ENCODE results near the gene DNAH12.
"Not testable (repeated sequence)": the region's sequence is repeated elsewhere in the genome, so short reads cannot be mapped to it uniquely, and the experiment has no call there.

The DNAH12 gene

DNA sequence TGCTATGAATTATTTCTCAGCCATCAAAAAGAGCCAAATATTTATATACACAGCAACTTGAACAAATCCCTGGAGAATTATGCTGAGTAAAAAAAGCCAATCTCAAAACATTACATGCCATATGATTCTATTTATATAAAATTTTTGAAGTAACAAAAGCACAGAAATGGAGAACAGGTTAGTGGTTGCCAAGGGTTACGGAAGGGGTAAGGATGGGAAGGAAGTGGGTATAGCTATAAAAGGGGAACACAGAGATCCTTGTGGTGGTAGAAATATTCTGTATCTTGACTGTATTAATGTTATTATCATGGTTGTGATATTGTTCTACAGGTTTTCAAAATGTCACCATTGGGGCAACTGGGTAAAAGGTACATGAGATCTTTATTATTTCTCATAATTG lies 189.4 kb downstream of the DNAH12 start:
- Histone ChIP-seq H3K4me2 (ENCODE audit: insufficient read depth, low read length, poor library complexity, severe bottlenecking) (no peak overlapping the region), H2BK120ac (ENCODE audit: low read depth, low read length) (no peak overlapping the region), H2BK5ac (ENCODE audit: low read length) (no peak overlapping the region), H3K9me3 (replicated peaks in 1 of 2; ENCODE audit: control insufficient read depth in 2 of 2, insufficient read depth in 1 of 2, low read depth in 1 of 2, low read length in 2 of 2) (no peaks in the 10 kb centered on the region), H3K79me1 (ENCODE audit: low read depth, low read length) (no peaks in the 10 kb centered on the region), H2AFZ (ENCODE audit: low read length) (no peak overlapping the region), H3K36me3 (replicated peaks in 1 of 2; ENCODE audit: control insufficient read depth in 2 of 2, insufficient read depth in 2 of 2, low read length in 2 of 2) (no peaks in the 10 kb centered on the region), H4K8ac (ENCODE audit: low read depth, low read length) (no peak overlapping the region), H2BK15ac (ENCODE audit: low read length) (no peak overlapping the region), H2BK12ac (ENCODE audit: low read length) (no peak overlapping the region), H3K9ac (ENCODE audit: low read depth, low read length, poor library complexity) (no peak overlapping the region), H3K18ac (ENCODE audit: low read length) (no peak overlapping the region), H3K23ac (ENCODE audit: low read depth, low read length, poor library complexity) (no peak overlapping the region), H3K4me1 (ENCODE audit: control insufficient read depth in 2 of 2, insufficient read depth in 1 of 2, low read depth in 1 of 2, low read length in 2 of 2) (no peaks in the 10 kb centered on the region), H2AK5ac (ENCODE audit: low read depth, low read length) (no peak overlapping the region), H3K4ac (ENCODE audit: low read length) (no peak overlapping the region), H4K91ac (ENCODE audit: low read depth, low read length, poor library complexity) (no peak overlapping the region), H3K27ac (replicated peaks; ENCODE audit: low read length) (no peak overlapping the region), H3K27me3 (ENCODE audit: control insufficient read depth in 3 of 3, insufficient read depth in 3 of 3, low read depth in 1 of 3, low read length in 3 of 3) (no peaks in the 10 kb centered on the region), H3K4me3 (ENCODE audit: low read length in 2 of 2) (no peak overlapping the region), H3K14ac (ENCODE audit: low read length) (no peak overlapping the region)
- no peak for DNase-seq (ENCODE audit: low spot score)
- no CpG with 5 or more reads among the region's 1 CpG for WGBS, 2 donors (ENCODE audit: extremely low coverage in 2 of 2, insufficient read length in 2 of 2, insufficient replicate concordance in 1 of 2)

DNA sequence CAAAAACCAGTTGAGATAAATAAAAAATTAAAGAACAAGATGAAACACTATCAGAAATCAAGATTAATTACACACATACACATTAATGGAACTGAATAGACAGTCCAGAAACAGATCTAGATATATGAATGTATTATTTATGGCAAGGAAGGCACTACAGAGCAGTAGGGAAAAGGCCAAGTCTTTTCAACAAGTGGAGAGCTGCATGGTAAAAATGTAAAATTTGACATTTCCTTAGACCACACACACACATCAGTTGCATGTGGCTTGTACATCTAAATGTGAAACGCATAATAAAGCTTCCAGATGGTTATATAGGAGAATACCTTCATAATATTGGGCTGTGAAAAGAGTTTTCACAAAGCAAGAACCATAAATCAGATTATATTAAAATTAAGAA lies 193.9 kb downstream of the DNAH12 start:
- Histone ChIP-seq H2AFZ (ENCODE audit: low read length) (no peak overlapping the region), H3K9me3 (replicated peaks in 1 of 2; ENCODE audit: control insufficient read depth in 2 of 2, insufficient read depth in 1 of 2, low read depth in 1 of 2, low read length in 2 of 2) (no peaks in the 10 kb centered on the region), H4K91ac (ENCODE audit: low read depth, low read length, poor library complexity) (no peak overlapping the region), H2BK120ac (ENCODE audit: low read depth, low read length) (no peak overlapping the region), H2BK5ac (ENCODE audit: low read length) (no peak overlapping the region), H3K79me1 (ENCODE audit: low read depth, low read length) (no peaks in the 10 kb centered on the region), H3K4me1 (ENCODE audit: control insufficient read depth in 2 of 2, insufficient read depth in 1 of 2, low read depth in 1 of 2, low read length in 2 of 2) (no peaks in the 10 kb centered on the region), H3K36me3 (replicated peaks in 1 of 2; ENCODE audit: control insufficient read depth in 2 of 2, insufficient read depth in 2 of 2, low read length in 2 of 2) (no peaks in the 10 kb centered on the region), H3K18ac (ENCODE audit: low read length) (no peak overlapping the region), H3K27ac (replicated peaks; ENCODE audit: low read length) (no peak overlapping the region), H3K23ac (ENCODE audit: low read depth, low read length, poor library complexity) (no peak overlapping the region), H3K4ac (ENCODE audit: low read length) (no peak overlapping the region), H2BK15ac (ENCODE audit: low read length) (no peak overlapping the region), H2BK12ac (ENCODE audit: low read length) (no peak overlapping the region), H2AK5ac (ENCODE audit: low read depth, low read length) (no peak overlapping the region), H3K27me3 (ENCODE audit: control insufficient read depth in 3 of 3, insufficient read depth in 3 of 3, low read depth in 1 of 3, low read length in 3 of 3) (no peaks in the 10 kb centered on the region), H3K4me2 (ENCODE audit: insufficient read depth, low read length, poor library complexity, severe bottlenecking) (no peak overlapping the region), H3K9ac (ENCODE audit: low read depth, low read length, poor library complexity) (no peak overlapping the region), H3K4me3 (ENCODE audit: low read length in 2 of 2) (no peak overlapping the region), H4K8ac (ENCODE audit: low read depth, low read length) (no peak overlapping the region), H3K14ac (ENCODE audit: low read length) (no peak overlapping the region)
- no CpG with 5 or more reads among the region's 1 CpG for WGBS, 2 donors (ENCODE audit: extremely low coverage in 2 of 2, insufficient read length in 2 of 2, insufficient replicate concordance in 1 of 2)
- no peak for DNase-seq (ENCODE audit: low spot score)

DNA sequence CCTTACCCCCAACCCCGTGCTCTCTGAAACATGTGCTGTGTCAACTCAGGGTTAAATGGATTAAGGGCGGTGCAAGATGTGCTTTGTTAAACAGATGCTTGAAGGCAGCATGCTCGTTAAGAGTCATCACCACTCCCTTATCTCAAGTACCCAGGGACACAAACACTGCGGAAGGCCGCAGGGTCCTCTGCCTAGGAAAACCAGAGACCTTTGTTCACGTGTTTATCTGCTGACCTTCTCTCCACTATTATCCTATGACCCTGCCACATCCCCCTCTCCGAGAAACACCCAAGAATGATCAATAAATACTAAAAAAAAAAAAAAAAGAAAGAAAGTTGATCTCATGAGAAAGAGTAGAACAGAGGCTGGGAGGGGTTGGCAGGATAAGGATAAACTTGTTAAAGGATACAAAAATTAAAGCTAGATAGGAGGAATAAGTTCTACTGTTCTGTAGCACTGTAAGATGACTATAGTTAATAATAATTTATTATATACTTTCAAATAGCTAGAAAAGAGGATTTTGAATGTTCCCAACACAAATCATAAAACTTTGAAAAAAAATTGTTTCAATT lies 205.0 kb downstream of the DNAH12 start:
- H3K14ac ChIP-seq (ENCODE audit: low read length); H2BK5ac ChIP-seq (ENCODE audit: low read length); H3K18ac ChIP-seq (ENCODE audit: low read length); H3K79me1 ChIP-seq (ENCODE audit: low read depth, low read length); H2AFZ ChIP-seq (ENCODE audit: low read length); H3K36me3 ChIP-seq (replicated peaks in 1 of 2; ENCODE audit: control insufficient read depth in 2 of 2, insufficient read depth in 2 of 2, low read length in 2 of 2); H3K4me3 ChIP-seq (ENCODE audit: low read length in 2 of 2); H3K23ac ChIP-seq (ENCODE audit: low read depth, low read length, poor library complexity); H2BK120ac ChIP-seq (ENCODE audit: low read depth, low read length); H3K9ac ChIP-seq (ENCODE audit: low read depth, low read length, poor library complexity); H3K27ac ChIP-seq (replicated peaks; ENCODE audit: low read length); H4K8ac ChIP-seq (ENCODE audit: low read depth, low read length); H2BK15ac ChIP-seq (ENCODE audit: low read length); H3K4me1 ChIP-seq (ENCODE audit: control insufficient read depth in 2 of 2, insufficient read depth in 1 of 2, low read depth in 1 of 2, low read length in 2 of 2); H4K91ac ChIP-seq (ENCODE audit: low read depth, low read length, poor library complexity); H2AK5ac ChIP-seq (ENCODE audit: low read depth, low read length); H2BK12ac ChIP-seq (ENCODE audit: low read length); H3K4ac ChIP-seq (ENCODE audit: low read length); DNase-seq (ENCODE audit: low spot score); H3K4me2 ChIP-seq (ENCODE audit: insufficient read depth, low read length, poor library complexity, severe bottlenecking); H3K9me3 ChIP-seq (replicated peaks in 1 of 2; ENCODE audit: control insufficient read depth in 2 of 2, insufficient read depth in 1 of 2, low read depth in 1 of 2, low read length in 2 of 2): not testable (repeated sequence)
- peaks cover 0 to 11% (median 0%) of the 10 kb centered on the region in 3 experiments for H3K27me3 ChIP-seq (ENCODE audit: control insufficient read depth in 3 of 3, insufficient read depth in 3 of 3, low read depth in 1 of 3, low read length in 3 of 3)
- no CpG with 5 or more reads among the region's 7 CpGs for WGBS, 2 donors (ENCODE audit: extremely low coverage in 2 of 2, insufficient read length in 2 of 2, insufficient replicate concordance in 1 of 2)

DNA sequence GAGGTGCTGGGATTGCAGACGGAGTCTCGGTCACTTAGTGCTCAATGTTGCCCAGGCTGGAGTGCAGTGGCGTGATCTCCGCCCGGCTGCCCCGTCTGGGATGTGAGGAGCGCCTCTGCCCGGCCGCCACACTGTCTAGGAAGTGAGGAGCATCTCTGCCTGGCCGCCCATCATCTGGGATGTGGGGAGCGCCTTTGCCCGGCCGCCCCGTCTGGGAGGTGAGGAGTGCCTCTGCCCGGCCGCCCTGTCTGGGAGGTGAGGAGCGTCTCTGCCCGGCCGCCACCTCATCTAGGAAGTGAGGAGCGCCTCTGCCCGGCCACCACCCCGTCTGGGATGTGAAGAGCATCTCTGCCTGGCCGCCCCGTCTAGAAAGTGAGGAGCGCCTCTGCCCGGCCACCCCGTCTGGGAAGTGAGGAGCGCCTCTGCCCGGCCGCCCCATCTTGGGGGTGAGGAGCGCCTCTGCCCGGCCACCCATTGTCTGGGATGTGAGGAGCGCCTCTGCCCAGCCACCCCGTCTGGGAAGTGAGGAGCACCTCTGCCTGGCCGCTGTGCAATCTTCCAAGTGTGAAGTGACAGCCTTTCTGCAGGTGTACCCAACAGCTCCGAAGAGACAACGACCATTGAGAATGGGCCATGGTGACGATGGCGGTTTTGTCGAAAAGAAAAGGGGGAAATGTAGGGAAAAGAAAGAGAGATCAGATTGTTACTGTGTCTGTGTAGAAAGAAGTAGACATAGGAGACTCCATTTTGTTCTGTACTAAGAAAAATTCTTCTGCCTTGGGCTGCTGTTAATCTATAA lies 205.7 kb downstream of the DNAH12 start:
- H2BK12ac ChIP-seq (ENCODE audit: low read length); H3K14ac ChIP-seq (ENCODE audit: low read length); H2AFZ ChIP-seq (ENCODE audit: low read length); H2BK120ac ChIP-seq (ENCODE audit: low read depth, low read length); H3K18ac ChIP-seq (ENCODE audit: low read length); H3K9ac ChIP-seq (ENCODE audit: low read depth, low read length, poor library complexity); H3K4me2 ChIP-seq (ENCODE audit: insufficient read depth, low read length, poor library complexity, severe bottlenecking); H3K27me3 ChIP-seq (ENCODE audit: control insufficient read depth in 3 of 3, insufficient read depth in 3 of 3, low read depth in 1 of 3, low read length in 3 of 3); H3K4me3 ChIP-seq (ENCODE audit: low read length in 2 of 2); H3K23ac ChIP-seq (ENCODE audit: low read depth, low read length, poor library complexity); H3K79me1 ChIP-seq (ENCODE audit: low read depth, low read length); H3K36me3 ChIP-seq (replicated peaks in 1 of 2; ENCODE audit: control insufficient read depth in 2 of 2, insufficient read depth in 2 of 2, low read length in 2 of 2); H4K8ac ChIP-seq (ENCODE audit: low read depth, low read length); H2BK15ac ChIP-seq (ENCODE audit: low read length); H3K27ac ChIP-seq (replicated peaks; ENCODE audit: low read length); H2BK5ac ChIP-seq (ENCODE audit: low read length); H3K4ac ChIP-seq (ENCODE audit: low read length); H3K4me1 ChIP-seq (ENCODE audit: control insufficient read depth in 2 of 2, insufficient read depth in 1 of 2, low read depth in 1 of 2, low read length in 2 of 2); H4K91ac ChIP-seq (ENCODE audit: low read depth, low read length, poor library complexity); H2AK5ac ChIP-seq (ENCODE audit: low read depth, low read length); H3K9me3 ChIP-seq (replicated peaks in 1 of 2; ENCODE audit: control insufficient read depth in 2 of 2, insufficient read depth in 1 of 2, low read depth in 1 of 2, low read length in 2 of 2); DNase-seq (ENCODE audit: low spot score): not testable (repeated sequence)
- WGBS, 2 donors (ENCODE audit: extremely low coverage in 2 of 2, insufficient read length in 2 of 2, insufficient replicate concordance in 1 of 2) = no CpG with 5 or more reads among the region's 40 CpGs

Data from neuronal stem cell (in vitro differentiated cells).